Naive thymus-derived CD4-positive, alpha-beta T cell (primary cell): Measurements from ENCODE around the gene EDEM1. TPM values are rescaled to one million over a fixed set of nuclear protein-coding genes. Genes with fewer than 3 reads are reported as not detected.
A peak's percentile ranks its signal among the peaks of the same experiment; 100 is the strongest.
"Not testable (repeated sequence)": the region's sequence is repeated elsewhere in the genome, so short reads cannot be mapped to it uniquely, and the experiment has no call there.

ENCODE experiments used
- ATAC-seq: fragments of 150-1000 bp; cut with Tn5 transposase; 2 replicates; pipeline ENCODE4 v1.10.0; 2021; ENCODE audit warnings: mild to moderate bottlenecking, moderate library complexity
- CTCF ChIA-PET: fragments of 350-600 bp; sonication (Branson Sonifier 250); formaldehyde crosslinking; loops from one replicate; lab custom pipeline; 2021; ENCODE audit warnings: antibody characterized with exemption; lab: Charles Lee
- POLR2A ChIA-PET: fragments of 350-600 bp; sonication (Branson Sonifier 250); formaldehyde crosslinking; loops from one replicate; lab custom pipeline; 2021; ENCODE audit warnings: antibody characterized with exemption, inconsistent platforms; lab: Charles Lee
- DNase-seq, 9 donors: peaks; one replicate each; pipeline versions ENCODE4 v3.0.0 to v3.0.0-alpha.2; 2020 to 2022; ENCODE audit warnings: mixed read lengths in 1 of 9
- H3K27ac ChIP-seq: one replicate; pipeline ENCODE4 v1.7.0; 2013; ENCODE audit warnings: mild to moderate bottlenecking, low read depth, low read length, moderate library complexity
- H3K27me3 ChIP-seq, 2 donors: one replicate each; pipeline ENCODE4 v1.7.0; 2013; ENCODE audit warnings: low read length in 2 of 2, mild to moderate bottlenecking in 2 of 2, moderate library complexity in 2 of 2; ENCODE audit not compliant: control insufficient read depth in 2 of 2, insufficient read depth in 2 of 2
- H3K36me3 ChIP-seq, 3 experiments: 1 replicate in 2 of 3; 2 replicates in 1 of 3; pipeline ENCODE4 v1.7.0; 2013; ENCODE audit warnings: low read length in 3 of 3, mild to moderate bottlenecking in 3 of 3, moderate library complexity in 1 of 3; ENCODE audit not compliant: insufficient read depth in 3 of 3, control insufficient read depth in 2 of 3
- H3K4me1 ChIP-seq, 2 donors: one replicate each; pipeline ENCODE4 v1.7.0; 2013; ENCODE audit warnings: low read length in 2 of 2, mild to moderate bottlenecking in 2 of 2, moderate library complexity in 1 of 2; ENCODE audit not compliant: control insufficient read depth in 2 of 2, insufficient read depth in 2 of 2
- H3K4me3 ChIP-seq: 2 replicates; pipeline ENCODE4 v1.7.0; 2013; ENCODE audit warnings: mild to moderate bottlenecking, low read length
- H3K9me3 ChIP-seq, 3 experiments: 1 replicate in 2 of 3; 2 replicates in 1 of 3; pipeline ENCODE4 v1.7.0; 2013; ENCODE audit warnings: low read length in 3 of 3; ENCODE audit not compliant: control insufficient read depth in 2 of 3
- H3K27ac Mint-ChIP-seq, 9 donors: one replicate each; pipeline ENCODE4 v1.8.0; 2020 to 2022; ENCODE audit warnings: mixed read lengths in 9 of 9, mild to moderate bottlenecking in 8 of 9, moderate library complexity in 5 of 9, inconsistent platforms in 2 of 9
- H3K27me3 Mint-ChIP-seq, 5 donors: one replicate each; pipeline ENCODE4 v1.8.0; 2021 to 2022; ENCODE audit warnings: mixed read lengths in 5 of 5, mild to moderate bottlenecking in 1 of 5
- H3K36me3 Mint-ChIP-seq, 5 donors: one replicate each; pipeline ENCODE4 v1.8.0; 2020 to 2022; ENCODE audit warnings: mixed read lengths in 5 of 5, mild to moderate bottlenecking in 3 of 5, inconsistent platforms in 1 of 5
- H3K4me1 Mint-ChIP-seq, 7 donors: one replicate each; pipeline ENCODE4 v1.8.0; 2020 to 2022; ENCODE audit warnings: mixed read lengths in 7 of 7, mild to moderate bottlenecking in 3 of 7, inconsistent platforms in 1 of 7
- H3K4me3 Mint-ChIP-seq, 10 donors: one replicate each; pipeline ENCODE4 v1.8.0; 2020 to 2022; ENCODE audit warnings: mild to moderate bottlenecking in 10 of 10, mixed read lengths in 10 of 10, moderate library complexity in 6 of 10, inconsistent platforms in 2 of 10
- H3K9me3 Mint-ChIP-seq, 11 donors: one replicate each; pipeline ENCODE4 v1.8.0; 2020 to 2022; ENCODE audit warnings: mixed read lengths in 11 of 11, mild to moderate bottlenecking in 4 of 11, inconsistent platforms in 1 of 11, moderate library complexity in 1 of 11
- intact Hi-C, 2 donors: fragments of 100-400 bp; cut with micrococcal nuclease; formaldehyde crosslinking; loops; one replicate each; pipeline ENCODE4 v1.15.1; 2023
- polyA plus RNA-seq, 2 donors: library from polyadenylated mRNA; unstranded; fragments of 300-500 nt; fragmentation: Illumina TruSeq; gene quantifications; one replicate each; pipeline ENCODE4 v1.2.3, GENCODE V29; 2021
- total RNA-seq, 6 experiments: library from RNA in 5 of 6; stranded (reverse) in 5 of 6; gene quantifications; 1 replicate in 5 of 6; 2 replicates in 1 of 6; pipeline ENCODE4 v1.2.3 and lab custom pipeline; 2021 to 2026

EDEM1 gene
- total and polyA plus RNA-seq, 7 experiments from 2014 or later: 41.9 to 138 (median 107) TPM

- no peaks in the 10 kb centered on the region for H3K27me3 Mint-ChIP-seq
- no peak for DNase-seq
- H3K4me3 Mint-ChIP-seq: no peak overlapping the region
- ATAC-seq: no peak
- Histone ChIP-seq H3K9me3 (no peaks in the 10 kb centered on the region), H3K36me3 (peaks cover 0 to 11% (median 0%) of the 10 kb centered on the region in 3 experiments), H3K27ac (no peak overlapping the region), H3K4me1 (no peaks in the 10 kb centered on the region), H3K4me3 (no peak overlapping the region), H3K27me3 (no peaks in the 10 kb centered on the region)
- peaks cover 11 to 76% (median 66%) of the 10 kb centered on the region in 5 donors for H3K36me3 Mint-ChIP-seq
- H3K9me3 Mint-ChIP-seq: peaks cover 4 to 28% (median 13%) of the 10 kb centered on the region in 11 donors
- intact Hi-C loops: no loop called here
- POLR2A ChIA-PET: no interaction called here
- CTCF ChIA-PET: no interaction called here
- peaks cover 15 to 93% (median 84%) of the 10 kb centered on the region in 7 donors for H3K4me1 Mint-ChIP-seq
- H3K27ac Mint-ChIP-seq: no peak overlapping the region
Observed at GRCh38 chr3:5143464-5143863, 44.0 kb upstream of the EDEM1 start.

GRCh38 chr3:5144316-5144994 is 43.1 kb upstream of the EDEM1 start:
- no peak overlapping the region for H3K27ac ChIP-seq
- H3K36me3 ChIP-seq: peaks cover 0 to 19% (median 0%) of the 10 kb centered on the region in 3 experiments
- no peak overlapping the region for H3K4me3 ChIP-seq
- H3K36me3 Mint-ChIP-seq: peaks cover 14 to 78% (median 72%) of the 10 kb centered on the region in 5 donors
- no peaks in the 10 kb centered on the region for H3K27me3 Mint-ChIP-seq
- peaks cover 12 to 93% (median 84%) of the 10 kb centered on the region in 7 donors for H3K4me1 Mint-ChIP-seq
- DNase-seq (no peak), ATAC-seq (no peak)
- H3K27me3 ChIP-seq: no peaks in the 10 kb centered on the region
- ChIA-PET CTCF (interaction anchor here (0.9 kb wide), 1 partner anchor 7 kb away, joined by 3 read pairs; no protein-coding TSS in a partner anchor), POLR2A (interaction anchor here (0.5 kb wide), 1 partner anchor 641 kb away, joined by 3 read pairs; no protein-coding TSS in a partner anchor)
- intact Hi-C loops: no loop called here
- peak overlapping the region in 1 of 10 donors; percentile 31 for H3K4me3 Mint-ChIP-seq
- H3K4me1 ChIP-seq: peaks cover 0 to 4% of the 10 kb centered on the region in 2 donors
- peak overlapping the region in 1 of 9 donors; percentile 40 for H3K27ac Mint-ChIP-seq
- H3K9me3 ChIP-seq: no peaks in the 10 kb centered on the region
- H3K9me3 Mint-ChIP-seq: peaks cover 4 to 28% (median 13%) of the 10 kb centered on the region in 11 donors

- ATAC-seq: no peak
- Histone ChIP-seq H3K4me3 (no peak overlapping the region), H3K27me3 (no peaks in the 10 kb centered on the region), H3K9me3 (no peaks in the 10 kb centered on the region), H3K36me3 (peaks cover 0 to 20% (median 0%) of the 10 kb centered on the region in 3 experiments), H3K4me1 (peaks cover 0 to 4% of the 10 kb centered on the region in 2 donors), H3K27ac (no peak overlapping the region)
- ChIA-PET CTCF (interaction anchor here (0.9 kb wide), 1 partner anchor 8 kb away, joined by 3 read pairs; no protein-coding TSS in a partner anchor), POLR2A (interaction anchor here (0.5 kb wide), 1 partner anchor 641 kb away, joined by 3 read pairs; no protein-coding TSS in a partner anchor)
- Mint-ChIP-seq H3K27me3 (no peaks in the 10 kb centered on the region), H3K27ac (peak overlapping the region in 1 of 9 donors; percentile 25), H3K36me3 (peaks cover 14 to 79% (median 78%) of the 10 kb centered on the region in 5 donors), H3K4me3 (no peak overlapping the region), H3K9me3 (peaks cover 4 to 28% (median 13%) of the 10 kb centered on the region in 11 donors), H3K4me1 (peaks cover 12 to 93% (median 84%) of the 10 kb centered on the region in 7 donors)
- no peak for DNase-seq
- intact Hi-C loops: no loop called here
Observed at GRCh38 chr3:5145120-5145519, 42.4 kb upstream of the EDEM1 start.

- H3K27me3 Mint-ChIP-seq, H3K4me1 ChIP-seq, DNase-seq, H3K27ac ChIP-seq, H3K27me3 ChIP-seq, intact Hi-C loops, ATAC-seq, H3K9me3 ChIP-seq, H3K4me3 ChIP-seq: not testable (repeated sequence)
- Mint-ChIP-seq H3K4me3 (peak overlapping the region in 2 of 10 donors; percentile 25 to 63), H3K4me1 (peaks cover 6 to 87% (median 78%) of the 10 kb centered on the region in 7 donors), H3K27ac (peak overlapping the region in 1 of 9 donors; percentile 32), H3K9me3 (peaks cover 4 to 28% (median 13%) of the 10 kb centered on the region in 11 donors), H3K36me3 (peaks cover 14 to 71% (median 66%) of the 10 kb centered on the region in 5 donors)
- H3K36me3 ChIP-seq: peaks cover 0 to 20% (median 0%) of the 10 kb centered on the region in 3 experiments
- CTCF ChIA-PET: interaction anchor here (0.6 kb wide), 1 partner anchor 9 kb away, joined by 5 read pairs; no protein-coding TSS in a partner anchor
- POLR2A ChIA-PET: interaction anchor here (0.6 kb wide), 1 partner anchor 43 kb away, joined by 3 read pairs; no protein-coding TSS in a partner anchor
Observed at GRCh38 chr3:5147152-5147551, 40.4 kb upstream of the EDEM1 start.

- Mint-ChIP-seq H3K36me3 (peaks cover 18 to 72% (median 53%) of the 10 kb centered on the region in 5 donors), H3K27ac (peak overlapping the region in 2 of 9 donors; percentile 12 to 58), H3K4me3 (peak overlapping the region in 2 of 10 donors; percentile 1 to 6), H3K4me1 (peaks cover 15 to 85% (median 79%) of the 10 kb centered on the region in 7 donors), H3K27me3 (no peaks in the 10 kb centered on the region), H3K9me3 (peaks cover 6 to 28% (median 12%) of the 10 kb centered on the region in 11 donors)
- H3K4me1 ChIP-seq: peaks cover 0 to 4% of the 10 kb centered on the region in 2 donors
- DNase-seq (no peak), ATAC-seq (no peak)
- no peak overlapping the region for H3K27ac ChIP-seq
- peaks cover 0 to 20% (median 0%) of the 10 kb centered on the region in 3 experiments for H3K36me3 ChIP-seq
- CTCF ChIA-PET: no interaction called here
- no peak overlapping the region for H3K4me3 ChIP-seq
- POLR2A ChIA-PET: no interaction called here
- peaks cover 0 to 3% (median 0%) of the 10 kb centered on the region in 3 experiments for H3K9me3 ChIP-seq
- intact Hi-C loops: no loop called here
- H3K27me3 ChIP-seq: no peaks in the 10 kb centered on the region
Observed at GRCh38 chr3:5149306-5149880, 38.1 kb upstream of the EDEM1 start.

- no peak overlapping the region for H3K27ac ChIP-seq
- peaks cover 0 to 3% (median 0%) of the 10 kb centered on the region in 3 experiments for H3K9me3 ChIP-seq
- Mint-ChIP-seq H3K9me3 (peaks cover 3 to 16% (median 8%) of the 10 kb centered on the region in 11 donors), H3K4me1 (peaks cover 17 to 87% (median 84%) of the 10 kb centered on the region in 7 donors), H3K4me3 (peak overlapping the region in 3 of 10 donors; percentile 12 to 48 (median 24)), H3K27ac (peak overlapping the region in 1 of 9 donors; percentile 74), H3K36me3 (peaks cover 13 to 53% (median 39%) of the 10 kb centered on the region in 5 donors), H3K27me3 (no peaks in the 10 kb centered on the region)
- no peaks in the 10 kb centered on the region for H3K27me3 ChIP-seq
- ChIA-PET POLR2A (no interaction called here), CTCF (interaction anchor here (1.4 kb wide), 1 partner anchor 30 kb away, joined by 4 read pairs; no protein-coding TSS in a partner anchor)
- no peak for DNase-seq
- intact Hi-C loops: no loop called here
- no peak for ATAC-seq
- H3K4me1 ChIP-seq: peaks cover 0 to 4% of the 10 kb centered on the region in 2 donors
- peaks cover 0 to 11% (median 0%) of the 10 kb centered on the region in 3 experiments for H3K36me3 ChIP-seq
- no peak overlapping the region for H3K4me3 ChIP-seq
Observed at GRCh38 chr3:5151586-5151985, 35.9 kb upstream of the EDEM1 start.
